SKM-1 treated with dmso at 0.1 percent for 144 hours (cell line): ENCODE measurements around the gene OPCML.

Source experiments
- DNase-seq: peaks from one replicate; lab custom pipeline; 2025; ENCODE audit not compliant: unreplicated experiment; lab: John Stamatoyannopoulos, UW

OPCML gene

DNA sequence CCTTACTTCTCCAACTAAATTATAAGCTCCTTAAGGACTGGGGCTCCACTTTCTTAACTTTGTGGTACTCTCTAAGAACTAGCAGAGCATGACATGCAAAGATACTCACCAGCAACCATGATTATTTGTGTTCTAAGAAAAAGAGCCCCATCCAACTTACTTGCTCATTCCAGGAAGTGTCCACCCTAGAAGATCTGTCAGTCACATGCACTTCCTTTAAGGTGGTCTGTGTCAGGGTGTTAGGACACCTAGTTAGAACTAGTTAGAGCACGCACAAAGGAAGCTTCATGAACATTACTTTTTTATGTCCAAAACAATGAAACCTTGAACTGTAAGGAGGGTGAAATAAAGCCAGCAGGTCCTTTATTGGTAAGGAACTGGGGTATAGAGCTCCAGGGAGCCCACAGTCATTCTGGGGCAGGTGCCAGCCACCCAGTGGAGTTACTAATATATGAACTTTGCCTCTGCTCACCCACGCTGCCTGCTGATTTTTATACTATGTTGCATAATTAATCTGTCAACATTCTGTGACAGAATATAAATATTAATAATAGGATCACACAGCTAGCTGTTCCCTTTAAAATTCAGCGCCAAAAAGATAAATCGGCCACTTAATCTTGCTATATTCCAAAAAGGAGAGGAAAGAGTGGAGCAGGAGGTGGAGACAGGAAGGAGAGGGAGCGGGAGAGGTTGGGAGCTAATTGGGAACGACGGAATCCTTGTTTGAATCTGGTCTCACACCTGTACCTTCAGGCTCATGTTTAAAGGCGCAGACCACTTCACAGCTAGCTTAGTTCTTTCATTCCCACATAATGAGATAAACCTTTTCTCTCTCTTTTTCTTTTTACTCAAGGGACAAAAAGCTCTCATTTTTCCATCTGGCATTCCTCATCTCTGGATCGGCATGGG is 755.0 kb downstream of the OPCML start:
- no peak for DNase-seq

DNA sequence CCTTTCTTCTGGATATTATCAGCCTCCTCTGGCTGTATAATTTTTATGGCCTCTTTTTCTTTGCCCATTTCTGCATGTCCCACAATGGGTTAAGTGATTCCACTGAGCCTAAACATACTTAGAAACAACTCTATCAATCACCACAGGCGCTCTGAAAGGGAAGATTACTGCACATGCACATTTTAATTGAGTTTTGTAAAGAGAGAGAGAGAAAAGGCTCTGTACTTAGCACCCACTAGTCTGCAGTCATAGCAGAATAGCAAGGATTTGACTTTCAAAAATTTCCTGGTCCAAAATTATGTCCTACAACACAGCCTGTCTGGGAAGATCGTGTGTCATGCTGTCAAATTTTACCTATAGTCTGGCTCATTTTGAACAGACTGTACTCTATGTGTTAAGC is 758.5 kb downstream of the OPCML start:
- no peak for DNase-seq

DNA sequence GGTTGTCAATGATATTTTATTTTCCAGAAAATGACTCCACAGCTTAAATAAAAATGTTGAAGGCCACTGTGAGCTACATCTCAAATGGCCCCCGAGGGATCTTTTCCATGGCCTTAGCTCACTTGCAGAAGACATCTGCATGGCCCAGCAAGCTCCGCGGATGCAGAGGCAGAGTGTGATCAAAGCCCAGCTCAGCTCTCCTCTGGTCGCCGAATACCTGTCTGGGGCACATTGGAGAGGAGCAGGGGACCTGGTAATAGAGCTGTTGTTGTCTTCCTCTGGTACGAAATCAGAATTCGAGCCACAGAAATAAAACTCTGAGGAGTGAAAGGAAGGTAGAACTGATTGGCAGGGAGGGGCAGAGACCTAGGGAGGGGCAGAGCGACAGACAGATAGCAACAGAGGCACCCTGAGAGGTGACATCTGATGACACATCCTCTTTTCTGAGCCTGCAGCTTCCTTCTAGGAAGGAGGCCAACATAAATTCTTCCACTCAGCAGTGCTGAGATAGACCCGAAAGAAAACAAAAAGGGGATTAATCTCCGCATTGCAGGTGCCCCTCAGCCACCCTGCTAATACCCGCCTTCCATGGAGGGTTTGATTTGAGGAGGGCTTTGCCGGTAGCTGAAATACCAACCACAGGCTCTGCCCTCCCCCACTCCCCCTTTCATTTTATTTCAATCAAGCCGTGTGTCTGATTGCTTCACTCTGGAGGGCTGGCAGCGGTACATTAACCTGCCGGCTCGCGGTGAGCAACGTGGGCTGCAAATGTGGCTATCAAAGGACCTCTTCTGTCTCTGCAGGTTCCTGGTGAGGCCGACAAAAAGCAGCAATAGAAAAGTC is 759.4 kb downstream of the OPCML start:
- no peak for DNase-seq

DNA sequence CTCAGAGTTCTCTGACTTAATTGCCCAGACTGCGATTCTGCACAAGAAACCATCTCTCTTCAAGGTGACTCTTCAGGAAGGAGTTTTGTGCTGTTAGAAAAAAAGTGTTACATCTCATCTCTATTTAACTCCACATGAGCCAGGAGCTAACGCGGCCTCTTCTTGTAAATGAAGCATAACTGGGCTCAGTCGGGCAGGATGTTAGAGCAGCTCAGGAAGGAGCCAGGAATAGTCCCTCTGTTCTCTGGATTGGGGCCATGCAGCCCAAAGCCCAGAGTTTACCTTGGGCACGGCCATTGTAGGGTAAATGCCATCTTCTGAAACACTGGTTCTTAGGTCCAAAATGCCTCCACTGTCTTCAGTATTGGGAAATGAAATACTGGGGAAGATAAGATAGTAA is 760.6 kb downstream of the OPCML start:
- DNase-seq, result no peak

DNA sequence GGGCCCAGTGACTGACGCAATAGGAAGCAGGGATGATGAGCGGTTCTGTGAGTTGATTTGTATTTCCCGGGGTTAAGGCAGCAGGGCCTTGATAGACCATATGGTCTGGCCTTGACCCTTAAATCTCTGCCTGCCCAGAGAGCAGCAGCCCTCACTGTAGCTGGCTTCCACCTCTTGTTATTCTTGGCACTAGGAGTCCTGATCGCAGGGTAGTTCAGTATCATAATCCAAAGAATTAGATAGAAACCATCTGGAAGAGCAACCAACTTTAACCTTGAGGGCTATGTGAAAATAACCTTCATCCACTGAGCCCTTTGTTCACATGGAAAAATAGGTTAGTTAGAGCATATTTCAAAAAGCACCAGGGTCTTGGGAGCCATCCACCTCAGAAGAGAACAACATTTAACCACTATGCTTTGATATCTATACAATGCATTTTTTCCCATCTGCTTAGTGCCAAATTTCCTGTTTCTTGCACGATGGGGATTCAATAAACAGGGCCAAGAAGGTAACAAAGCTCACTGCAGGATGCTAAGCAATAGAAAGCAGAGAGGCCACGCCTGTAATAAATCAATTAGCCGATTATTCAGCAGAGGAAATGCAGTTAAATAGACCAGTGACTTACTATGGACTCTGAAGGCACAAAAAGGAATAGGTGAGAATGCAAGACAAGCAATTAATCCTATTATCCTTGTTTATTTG is 761.3 kb downstream of the OPCML start:
- DNase-seq, result no peak

DNA sequence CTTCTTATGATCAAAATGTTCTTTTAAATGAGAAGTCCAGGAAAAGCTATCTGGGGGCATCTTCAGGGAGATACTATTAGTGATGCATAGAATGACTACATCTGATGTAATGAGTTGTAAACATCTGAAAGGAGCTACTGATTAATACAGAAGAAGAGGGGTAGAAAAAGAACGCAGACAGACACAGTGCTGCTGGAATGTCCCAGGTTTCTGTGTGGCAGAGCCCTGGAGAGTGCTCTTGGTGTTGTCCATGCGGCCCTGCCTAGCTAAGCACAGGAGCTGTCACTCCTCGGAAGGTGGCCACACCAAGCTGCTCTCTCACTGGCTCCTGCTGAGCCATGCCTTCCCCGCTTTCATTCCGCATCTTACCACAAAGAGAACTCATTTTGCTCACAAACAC is 768.8 kb downstream of the OPCML start:
- DNase-seq, result no peak

DNA sequence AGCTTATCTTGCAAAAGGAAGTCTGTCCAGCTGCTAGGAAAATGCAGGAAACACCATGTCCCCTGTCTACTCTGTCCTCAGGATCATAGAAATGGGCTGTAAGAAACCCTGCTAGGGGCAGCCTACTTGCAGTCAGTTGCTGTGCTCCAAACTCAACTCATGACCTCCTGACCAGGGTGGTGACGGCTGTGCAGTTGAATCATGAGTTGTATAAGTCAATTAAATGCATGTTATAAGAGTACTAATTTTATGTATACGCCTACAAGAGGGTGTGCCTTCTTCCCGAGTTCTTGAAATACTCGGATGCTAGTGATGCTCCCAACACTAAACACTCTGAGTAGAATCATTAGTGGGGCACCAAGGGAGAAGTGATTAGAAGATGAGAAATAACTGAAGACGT is 776.4 kb downstream of the OPCML start:
- DNase-seq, result no peak

DNA sequence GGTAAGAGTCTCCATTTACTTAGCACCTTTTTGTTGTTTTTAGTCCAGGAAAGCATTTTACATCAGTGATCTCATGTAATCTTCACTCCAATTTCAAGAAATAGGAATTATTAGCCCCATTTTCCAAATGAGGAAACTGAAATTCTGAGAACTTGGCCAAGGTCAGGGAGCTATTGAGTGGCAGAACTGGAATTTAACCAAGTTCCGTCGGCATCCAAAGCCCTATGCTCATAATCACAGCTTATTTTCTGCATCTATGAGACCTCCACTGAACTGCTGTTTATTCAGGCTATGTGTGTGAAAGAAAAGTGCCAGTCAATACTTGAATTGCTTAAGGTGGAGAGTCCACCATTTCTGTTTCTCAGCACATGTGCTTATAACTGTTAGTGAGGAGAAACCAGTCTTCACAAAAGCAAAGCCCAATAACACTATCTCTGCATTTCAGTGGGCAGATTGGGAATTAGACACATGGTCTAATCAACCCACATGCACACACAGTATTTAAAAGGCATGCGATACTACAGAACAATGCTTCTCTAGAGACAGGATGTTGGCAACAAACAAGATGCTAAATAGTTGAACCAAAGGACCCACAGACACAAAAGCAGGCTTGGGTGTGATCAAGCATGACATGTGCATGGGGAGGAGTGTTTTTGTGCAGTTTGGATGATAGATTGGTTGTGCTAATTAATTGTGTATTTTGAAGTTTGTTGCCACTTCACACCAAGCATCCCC is 780.6 kb downstream of the OPCML start:
- DNase-seq, result no peak

DNA sequence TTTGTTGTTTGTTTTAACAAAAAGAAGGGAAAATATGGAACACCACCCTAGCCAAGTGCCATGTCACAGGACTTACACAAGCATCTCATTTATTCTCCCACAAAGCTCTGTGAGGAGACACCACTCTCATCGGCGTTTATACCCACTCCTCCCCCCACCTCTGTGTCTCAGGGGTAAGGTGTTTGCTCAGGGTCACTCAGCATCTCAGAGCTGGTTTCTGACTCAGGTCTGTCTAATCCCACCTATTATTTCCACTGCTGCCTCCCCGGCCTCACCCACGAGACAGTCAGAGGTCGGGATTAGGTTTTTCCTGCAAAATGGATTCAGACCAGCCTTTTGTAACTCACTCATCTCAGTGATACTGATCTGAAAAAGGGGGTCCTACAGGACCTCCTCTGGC is 786.0 kb downstream of the OPCML start:
- DNase-seq, result no peak

DNA sequence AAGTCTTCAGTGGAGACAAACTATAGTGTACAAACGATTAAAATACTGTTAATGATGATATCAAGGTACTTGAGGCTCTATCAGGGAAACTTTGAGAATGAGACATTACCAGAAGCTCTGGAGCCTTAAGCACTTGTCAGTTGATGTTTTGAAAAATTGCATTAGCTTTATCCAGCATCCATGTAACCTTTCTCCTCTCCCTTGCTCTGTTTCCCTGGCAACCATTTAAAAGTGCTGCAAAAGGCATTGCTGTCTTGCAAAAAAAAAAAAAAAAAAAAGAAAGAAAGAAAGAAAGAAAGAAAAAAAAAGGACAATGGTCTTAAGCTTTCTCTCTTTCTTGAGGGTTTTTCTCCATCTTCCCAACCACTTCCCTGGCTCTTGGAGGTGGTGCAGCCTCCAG is 787.0 kb downstream of the OPCML start:
- no peak for DNase-seq

DNA sequence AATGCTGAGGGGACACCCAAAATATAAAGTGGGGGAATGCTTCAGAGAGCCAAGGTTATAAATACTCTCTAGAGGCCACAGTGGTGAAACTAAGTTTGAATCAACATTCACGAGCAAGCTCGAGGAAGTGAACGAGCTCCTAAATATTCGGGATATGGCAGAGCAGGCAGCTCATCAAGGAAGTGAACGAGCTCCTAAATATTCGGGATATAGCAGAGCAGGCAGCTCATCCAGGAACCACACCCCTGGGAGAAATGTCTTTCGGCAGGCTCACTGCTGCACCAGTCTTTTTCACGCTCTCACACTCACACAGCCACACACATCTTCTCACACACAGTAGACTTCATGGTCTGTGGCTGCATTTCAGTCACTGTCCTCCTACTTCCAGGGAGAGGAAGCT is 787.5 kb downstream of the OPCML start:
- no peak for DNase-seq

DNA sequence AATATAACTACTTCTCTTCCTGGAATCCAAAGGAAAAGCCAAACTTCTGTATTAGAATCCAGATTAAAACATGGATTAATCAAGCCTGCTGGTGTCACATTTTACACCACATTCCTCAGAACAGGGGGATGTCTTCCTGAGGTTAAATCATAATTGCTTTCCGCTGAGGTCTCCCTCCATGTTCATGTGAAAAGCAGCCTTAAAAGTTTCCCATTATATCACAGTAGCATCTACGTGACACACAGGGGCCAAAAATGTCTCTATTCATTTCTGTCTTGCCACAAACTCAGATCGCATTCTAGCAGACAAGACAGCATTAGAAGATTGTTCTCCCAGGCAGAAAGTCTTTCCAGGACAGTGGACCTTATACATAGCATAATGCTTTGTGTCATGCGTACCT is 788.7 kb downstream of the OPCML start:
- DNase-seq, result no peak

DNA sequence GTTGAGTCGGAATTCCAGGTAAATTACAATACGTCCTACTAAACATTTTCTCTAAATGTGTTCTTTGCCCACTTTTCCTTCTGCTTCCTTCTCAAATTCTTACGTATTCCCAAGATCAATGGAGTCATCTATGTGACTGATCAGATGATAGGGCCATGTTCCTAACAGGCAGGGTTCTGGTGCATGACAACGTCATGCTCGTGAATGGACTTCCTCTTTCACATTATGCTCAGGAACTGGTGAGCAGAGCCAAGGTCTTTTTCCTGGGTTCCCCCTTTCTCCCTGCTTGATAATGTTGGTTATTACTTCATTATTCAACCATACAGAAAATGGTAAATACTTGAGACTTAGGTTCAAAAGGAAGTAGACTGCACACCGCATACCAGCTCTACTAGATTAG is 789.4 kb downstream of the OPCML start:
- DNase-seq, result no peak

DNA sequence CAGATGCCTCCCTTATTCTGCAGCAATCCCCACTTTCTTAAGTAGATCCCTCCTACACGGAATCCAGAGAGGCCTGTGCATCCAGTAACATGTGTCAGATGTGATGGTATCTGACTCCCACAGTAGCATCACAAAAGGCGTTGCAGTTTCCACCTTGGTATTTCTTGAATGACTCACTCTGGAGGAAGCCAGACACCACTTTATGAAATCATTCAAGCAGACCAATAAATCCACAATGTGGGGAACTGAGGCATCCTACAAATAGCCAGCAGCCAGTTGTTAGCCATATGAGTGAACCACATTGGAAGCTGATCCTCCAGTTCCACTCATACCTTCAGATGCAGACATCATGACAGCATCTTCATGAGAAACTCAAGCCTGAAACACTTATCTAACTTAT is 798.1 kb downstream of the OPCML start:
- no peak for DNase-seq

DNA sequence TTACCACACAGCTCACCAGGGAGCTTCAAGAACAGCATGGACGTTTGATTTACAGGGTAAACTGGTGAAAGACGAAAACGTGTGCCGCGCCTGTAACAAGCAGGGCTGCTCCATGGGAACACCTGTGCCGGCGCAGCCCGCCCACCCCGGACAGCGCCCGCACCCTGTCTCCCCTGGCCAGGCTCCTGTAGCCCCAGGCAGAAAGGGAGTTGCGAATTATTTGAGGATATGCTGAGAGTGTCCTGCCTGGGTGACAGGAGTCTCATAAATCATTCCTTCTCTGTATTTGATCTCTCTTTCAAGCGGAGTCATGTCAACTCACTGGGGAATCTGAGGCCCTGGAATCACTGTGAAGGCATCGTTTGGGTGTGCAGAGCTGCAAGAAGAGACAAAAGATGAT is 804.3 kb downstream of the OPCML start:
- no peak for DNase-seq

DNA sequence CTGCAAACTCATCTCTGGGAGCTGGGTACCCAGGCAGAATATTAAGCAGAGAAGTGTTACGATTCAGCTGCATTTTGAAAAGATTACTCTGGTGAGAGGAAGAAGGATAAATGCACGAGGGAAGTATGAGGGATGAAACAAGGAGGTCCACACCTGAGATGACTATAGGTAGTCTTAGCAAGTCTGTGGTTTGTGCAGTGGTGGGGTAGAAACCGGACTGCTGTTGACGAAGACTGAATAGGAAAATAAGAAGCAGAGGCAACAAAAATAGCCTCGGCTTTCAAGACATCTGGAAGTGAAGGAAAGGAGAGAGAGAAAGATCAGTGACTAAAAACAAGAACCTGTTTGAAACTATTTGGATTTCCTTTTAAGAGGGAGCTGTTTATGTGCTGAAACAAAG is 810.8 kb downstream of the OPCML start:
- no peak for DNase-seq

DNA sequence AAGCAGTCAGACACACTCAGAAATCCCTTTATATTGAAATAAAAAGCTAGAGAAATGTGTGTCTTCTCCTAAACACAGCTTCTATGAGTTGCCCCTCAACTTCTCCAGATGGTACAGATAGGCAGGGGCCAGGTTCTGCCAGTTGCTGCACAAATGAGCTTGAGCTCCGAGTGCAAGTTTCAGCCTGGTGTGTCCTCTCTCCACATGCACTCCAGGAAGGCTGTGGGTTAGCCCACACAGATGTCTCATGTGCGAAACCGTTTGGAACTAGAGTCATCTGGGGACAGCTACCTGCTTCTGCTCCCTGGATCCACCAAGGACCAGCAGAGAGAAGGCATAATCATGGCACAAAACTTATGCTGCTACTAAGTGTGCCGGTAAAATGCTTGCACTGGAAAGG is 812.6 kb downstream of the OPCML start:
- no peak for DNase-seq

DNA sequence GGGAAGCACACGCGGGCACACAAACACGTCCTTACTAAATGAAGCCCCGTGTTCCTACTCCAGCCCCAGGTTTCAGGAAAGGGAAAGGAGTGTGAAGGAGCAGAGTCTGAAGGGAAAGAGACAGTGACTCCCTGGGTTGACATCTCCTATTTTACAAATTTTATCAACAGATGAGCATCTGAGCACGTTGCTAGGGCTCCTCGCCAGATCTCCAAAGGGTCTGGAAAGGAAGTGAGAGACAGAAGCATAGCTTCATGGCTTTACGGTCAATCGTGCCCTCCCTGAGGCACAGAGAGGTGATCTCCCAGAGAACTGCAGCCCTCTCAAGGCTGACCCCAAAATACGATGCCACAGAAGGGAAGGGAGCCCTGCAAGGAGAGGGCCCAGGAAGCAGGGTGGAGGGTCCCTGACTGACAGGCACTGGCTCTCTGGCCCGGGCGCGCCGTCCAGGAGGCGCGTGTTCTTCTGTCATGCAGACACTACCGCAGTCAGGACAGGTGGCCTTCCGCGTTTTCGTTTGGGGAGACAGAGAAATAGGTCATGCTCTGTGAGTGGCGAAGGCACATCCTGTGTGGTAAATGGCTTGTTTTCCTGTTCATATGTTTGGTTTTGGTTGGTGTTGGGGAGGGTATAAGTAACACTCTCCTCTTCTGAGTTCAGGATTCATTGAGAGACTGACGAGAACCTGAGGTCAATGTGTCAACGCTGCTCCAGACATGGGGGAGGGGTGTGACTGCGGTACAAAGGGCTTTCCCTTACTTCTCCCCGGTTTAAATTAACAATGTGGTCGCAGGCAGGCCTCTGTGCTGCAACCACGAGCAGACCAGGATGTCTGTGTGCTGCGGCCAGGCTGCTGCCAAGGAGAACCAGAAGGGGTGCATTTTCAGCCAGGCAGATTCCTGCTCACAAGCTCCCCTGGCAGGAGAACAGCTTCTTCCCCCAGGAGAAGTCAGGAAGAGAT is 813.3 kb downstream of the OPCML start:
- DNase-seq, result no peak

DNA sequence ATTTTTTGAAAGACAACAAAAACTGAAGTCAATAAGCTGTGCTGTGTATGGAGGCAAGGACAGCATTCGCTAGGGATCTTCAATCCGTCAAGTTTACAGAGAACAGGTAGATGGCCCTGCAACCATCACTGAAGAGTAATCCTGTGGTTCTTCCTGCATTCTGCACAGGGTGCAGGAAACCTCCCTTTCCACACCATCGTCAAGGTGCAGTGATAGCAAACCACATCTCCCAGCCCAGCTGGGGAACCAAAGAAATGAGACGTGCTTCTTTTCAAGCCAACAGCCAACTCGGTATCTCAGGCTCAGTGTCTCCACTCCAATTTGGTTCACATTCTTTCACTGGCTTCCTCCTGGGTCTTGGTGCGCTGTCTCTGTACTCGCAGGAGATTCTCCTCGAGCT is 814.5 kb downstream of the OPCML start:
- no peak for DNase-seq

DNA sequence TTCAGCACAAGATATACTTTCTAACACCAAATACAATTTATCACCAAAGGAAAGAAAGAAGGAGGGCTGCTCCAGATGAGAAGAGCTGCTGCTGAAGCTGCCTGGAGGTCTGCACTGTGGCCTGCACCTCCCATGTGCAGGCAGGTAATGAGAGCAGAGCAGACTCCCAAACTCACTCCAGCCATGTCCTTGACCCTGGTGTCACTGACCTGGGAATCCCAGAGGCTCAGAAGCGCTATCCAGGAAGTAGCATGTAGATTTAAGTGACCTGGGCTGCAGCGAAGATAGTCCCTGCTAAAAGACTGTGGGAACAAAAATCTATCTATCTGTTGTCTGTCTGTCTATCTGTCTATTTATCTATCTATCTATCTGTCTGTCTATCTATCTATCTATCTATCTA is 816.3 kb downstream of the OPCML start:
- DNase-seq, result no peak
